ENCODE measurements around the gene DACT2.

The DACT2 gene

DNA sequence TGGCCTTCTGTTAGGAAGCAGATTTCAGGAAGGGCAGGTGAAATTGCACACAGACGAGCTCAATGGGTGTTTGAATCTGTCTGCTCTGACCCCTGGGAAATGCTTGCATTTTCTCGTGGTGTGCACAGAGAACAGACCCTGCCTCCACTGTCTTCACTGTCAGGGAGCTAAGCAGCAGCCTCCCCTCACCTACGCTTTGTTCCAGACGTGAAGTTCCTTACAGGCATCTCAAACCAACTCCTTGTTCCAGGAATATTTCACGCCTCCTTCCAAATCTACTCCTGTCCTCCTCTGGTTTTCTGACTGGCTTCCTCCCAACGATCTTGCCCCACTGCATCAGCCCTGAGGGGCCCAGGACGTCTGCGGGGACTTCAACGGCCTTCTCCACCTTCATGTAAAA, 13.7 kb downstream of the DACT2 start:
- H3K9ac ChIP-seq (ENCODE audit: low read length), result no peak overlapping the region
- no peak overlapping the region for H3K4me2 ChIP-seq (ENCODE audit: low read length)

DNA sequence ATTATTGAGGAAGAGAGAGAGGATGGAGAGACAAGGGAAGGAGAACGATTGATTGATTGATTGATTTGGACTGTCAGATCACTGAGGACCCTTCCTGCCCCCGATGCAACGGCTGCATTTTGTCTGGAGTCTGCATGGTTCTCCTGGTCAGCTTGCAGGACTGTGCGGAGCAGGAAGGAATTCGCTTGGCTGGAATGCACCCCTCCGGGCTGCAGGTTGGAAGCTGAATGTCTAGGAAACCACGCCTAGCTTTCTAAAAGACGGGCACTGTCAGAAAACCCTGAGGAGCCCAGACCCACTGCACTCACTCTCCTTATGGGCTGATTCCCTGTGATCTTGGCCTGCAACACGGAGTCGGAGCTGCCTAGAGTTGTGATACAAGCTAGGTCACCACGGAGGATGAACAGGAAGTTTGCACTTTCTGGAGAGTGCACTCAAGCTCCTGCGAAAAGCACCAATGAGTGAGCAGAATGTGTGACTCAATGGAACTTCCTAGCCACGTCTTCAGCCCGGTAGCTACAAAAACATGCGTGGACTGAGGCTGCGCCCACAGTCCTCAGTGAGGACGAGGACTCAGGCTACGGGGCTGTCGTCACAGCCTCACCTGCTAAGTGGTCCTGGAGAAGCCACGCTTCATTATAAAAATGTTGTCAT, 14.4 kb downstream of the DACT2 start:
- H2BK120ac ChIP-seq (ENCODE audit: insufficient read depth, low read length, poor library complexity), result no peak overlapping the region
- H3K4me3 ChIP-seq (ENCODE audit: low read depth, low read length), result no peak overlapping the region
- H3K4me1 ChIP-seq (ENCODE audit: control insufficient read depth in 1 of 2, insufficient read depth in 2 of 2, low read length in 2 of 2), result peaks cover 6 to 22% of the 10 kb centered on the region in 2 experiments
- no peak overlapping the region for H4K8ac ChIP-seq (ENCODE audit: low read depth, low read length)
- no CpG with 5 or more reads among the region's 20 CpGs for WGBS (ENCODE audit: extremely low coverage, insufficient coverage, insufficient read length)
- H4K91ac ChIP-seq (ENCODE audit: low read depth, low read length), result no peak overlapping the region
- H3K36me3 ChIP-seq (ENCODE audit: control insufficient read depth in 1 of 2, insufficient read depth in 2 of 2, low read length in 2 of 2), result peaks cover 0 to 2% of the 10 kb centered on the region in 2 experiments
- H3K79me2 ChIP-seq (ENCODE audit: control insufficient read depth, insufficient read depth, low read length, poor library complexity), result no peaks in the 10 kb centered on the region
- no peak overlapping the region for H3K9ac ChIP-seq (ENCODE audit: low read length)
- no peaks in the 10 kb centered on the region for H3K79me1 ChIP-seq (ENCODE audit: low read length)
- H3K27me3 ChIP-seq (ENCODE audit: insufficient read depth, low read length), result no peaks in the 10 kb centered on the region
- H3K4me2 ChIP-seq (ENCODE audit: low read length), result no peak overlapping the region
- no peak overlapping the region for H3K27ac ChIP-seq (ENCODE audit: low read depth, low read length)
- H3K9me3 ChIP-seq (ENCODE audit: insufficient read depth, low read depth, low read length), result no peaks in the 10 kb centered on the region
- H4K12ac ChIP-seq (ENCODE audit: low read depth, low read length), result no peak overlapping the region
- no peak overlapping the region for H2BK12ac ChIP-seq (ENCODE audit: low read length)
- H2BK5ac ChIP-seq (ENCODE audit: low read depth, low read length, poor library complexity), result no peak overlapping the region
- H2AK5ac ChIP-seq (ENCODE audit: low read length), result no peak overlapping the region
- H3K23ac ChIP-seq (ENCODE audit: low read length), result no peak overlapping the region
- no peak overlapping the region for H3K4ac ChIP-seq (ENCODE audit: low read depth, low read length)
- no peak overlapping the region for H3K14ac ChIP-seq (ENCODE audit: low read length)
- H2AFZ ChIP-seq (ENCODE audit: insufficient read depth, low read length, poor library complexity), result no peak overlapping the region
- H3K18ac ChIP-seq (ENCODE audit: low read length), result no peak overlapping the region
- peak; percentile 66 to 70 for DNase-seq

More for the DNA sequence above, 13.7 kb downstream of the DACT2 start:
- no peak for DNase-seq
- Histone ChIP-seq H3K9me3 (ENCODE audit: insufficient read depth, low read depth, low read length) (no peaks in the 10 kb centered on the region), H2BK12ac (ENCODE audit: low read length) (no peak overlapping the region), H3K79me2 (ENCODE audit: control insufficient read depth, insufficient read depth, low read length, poor library complexity) (no peaks in the 10 kb centered on the region), H3K4me3 (ENCODE audit: low read depth, low read length) (no peak overlapping the region), H2BK5ac (ENCODE audit: low read depth, low read length, poor library complexity) (no peak overlapping the region), H3K36me3 (ENCODE audit: control insufficient read depth in 1 of 2, insufficient read depth in 2 of 2, low read length in 2 of 2) (peaks cover 0 to 2% of the 10 kb centered on the region in 2 experiments), H3K4me1 (ENCODE audit: control insufficient read depth in 1 of 2, insufficient read depth in 2 of 2, low read length in 2 of 2) (peaks cover 5 to 21% of the 10 kb centered on the region in 2 experiments), H2BK120ac (ENCODE audit: insufficient read depth, low read length, poor library complexity) (no peak overlapping the region), H3K18ac (ENCODE audit: low read length) (no peak overlapping the region), H4K8ac (ENCODE audit: low read depth, low read length) (no peak overlapping the region), H3K27ac (ENCODE audit: low read depth, low read length) (no peak overlapping the region), H3K23ac (ENCODE audit: low read length) (no peak overlapping the region), H2AK5ac (ENCODE audit: low read length) (no peak overlapping the region), H2AFZ (ENCODE audit: insufficient read depth, low read length, poor library complexity) (no peak overlapping the region), H4K91ac (ENCODE audit: low read depth, low read length) (no peak overlapping the region), H4K12ac (ENCODE audit: low read depth, low read length) (no peak overlapping the region), H3K4ac (ENCODE audit: low read depth, low read length) (no peak overlapping the region), H3K79me1 (ENCODE audit: low read length) (no peaks in the 10 kb centered on the region), H3K14ac (ENCODE audit: low read length) (no peak overlapping the region), H3K27me3 (ENCODE audit: insufficient read depth, low read length) (no peaks in the 10 kb centered on the region)
- no CpG with 5 or more reads among the region's 9 CpGs for WGBS (ENCODE audit: extremely low coverage, insufficient coverage, insufficient read length)

DNA sequence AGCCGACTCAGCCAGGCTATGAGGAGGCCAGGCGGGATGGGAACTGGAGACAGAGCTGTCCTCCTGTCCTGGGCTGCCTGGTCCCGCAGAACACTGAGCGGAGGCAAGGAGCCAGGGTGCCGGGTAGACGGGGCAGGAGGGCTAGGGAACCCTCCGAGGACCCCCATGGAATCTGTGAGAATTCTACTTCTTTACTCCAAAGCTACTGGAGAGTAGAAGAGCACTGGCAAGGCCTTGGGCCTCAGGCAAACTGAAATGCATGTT, 14.9 kb downstream of the DACT2 start:
- no CpG with 5 or more reads among the region's 7 CpGs for WGBS (ENCODE audit: extremely low coverage, insufficient coverage, insufficient read length)

DNA sequence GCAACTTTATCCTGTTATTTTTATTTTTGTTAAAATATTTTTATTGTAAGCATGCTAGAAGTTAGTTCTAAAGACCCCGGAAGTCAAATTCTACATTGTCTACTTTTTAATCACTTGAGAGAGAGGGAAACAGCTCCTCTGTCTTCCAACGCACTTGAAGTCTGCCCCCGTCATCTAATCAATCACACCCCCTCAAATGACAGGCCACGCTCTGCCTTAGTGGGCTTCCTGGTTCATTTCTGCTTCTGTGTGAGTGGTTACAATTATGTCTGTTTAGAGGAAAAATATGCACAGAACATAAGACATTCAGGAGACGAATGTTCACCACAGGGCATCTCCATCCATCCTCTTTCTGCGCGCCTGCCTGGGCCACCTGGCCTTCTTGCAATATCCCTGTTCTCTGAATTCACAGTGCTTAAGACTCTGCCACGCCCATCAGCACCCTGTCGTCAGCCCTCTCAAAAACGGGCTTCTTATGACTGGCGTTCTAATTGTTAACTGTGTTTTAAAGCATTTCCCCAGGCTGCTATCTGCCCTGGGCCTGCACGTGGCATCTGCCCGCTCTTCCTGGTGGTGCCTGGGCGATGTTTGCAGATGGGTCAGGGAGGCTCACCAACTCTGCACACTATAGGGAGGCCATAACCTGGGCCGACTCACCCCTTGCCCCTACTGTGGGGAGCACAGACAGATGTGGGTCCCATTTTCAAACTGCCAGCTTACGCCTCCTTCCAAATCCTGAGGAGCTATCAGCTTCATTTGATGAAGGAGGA, 15.4 kb downstream of the DACT2 start:
- no peaks in the 10 kb centered on the region for H3K79me1 ChIP-seq (ENCODE audit: low read length)
- no peak overlapping the region for H2AK5ac ChIP-seq (ENCODE audit: low read length)
- no peak overlapping the region for H3K4ac ChIP-seq (ENCODE audit: low read depth, low read length)
- no peak overlapping the region for H4K91ac ChIP-seq (ENCODE audit: low read depth, low read length)
- no peak overlapping the region for H3K27ac ChIP-seq (ENCODE audit: low read depth, low read length)
- H2BK120ac ChIP-seq (ENCODE audit: insufficient read depth, low read length, poor library complexity), result no peak overlapping the region
- H3K4me2 ChIP-seq (ENCODE audit: low read length), result no peak overlapping the region
- no peaks in the 10 kb centered on the region for H3K27me3 ChIP-seq (ENCODE audit: insufficient read depth, low read length)
- peaks cover 0 to under 1% of the 10 kb centered on the region in 2 experiments for H3K36me3 ChIP-seq (ENCODE audit: control insufficient read depth in 1 of 2, insufficient read depth in 2 of 2, low read length in 2 of 2)
- no peak overlapping the region for H3K23ac ChIP-seq (ENCODE audit: low read length)
- DNase-seq, result no peak
- no peaks in the 10 kb centered on the region for H3K9me3 ChIP-seq (ENCODE audit: insufficient read depth, low read depth, low read length)
- no peak overlapping the region for H3K14ac ChIP-seq (ENCODE audit: low read length)
- H3K4me3 ChIP-seq (ENCODE audit: low read depth, low read length), result no peak overlapping the region
- H4K12ac ChIP-seq (ENCODE audit: low read depth, low read length), result no peak overlapping the region
- no peak overlapping the region for H2BK5ac ChIP-seq (ENCODE audit: low read depth, low read length, poor library complexity)
- no peak overlapping the region for H4K8ac ChIP-seq (ENCODE audit: low read depth, low read length)
- H3K79me2 ChIP-seq (ENCODE audit: control insufficient read depth, insufficient read depth, low read length, poor library complexity), result no peaks in the 10 kb centered on the region
- no peak overlapping the region for H3K9ac ChIP-seq (ENCODE audit: low read length)
- WGBS (ENCODE audit: extremely low coverage, insufficient coverage, insufficient read length), result no CpG with 5 or more reads among the region's 16 CpGs
- H2BK12ac ChIP-seq (ENCODE audit: low read length), result no peak overlapping the region
- no peak overlapping the region for H2AFZ ChIP-seq (ENCODE audit: insufficient read depth, low read length, poor library complexity)
- no peak overlapping the region for H3K18ac ChIP-seq (ENCODE audit: low read length)
- peaks cover 9 to 25% of the 10 kb centered on the region in 2 experiments for H3K4me1 ChIP-seq (ENCODE audit: control insufficient read depth in 1 of 2, insufficient read depth in 2 of 2, low read length in 2 of 2)

More for the DNA sequence above, 14.9 kb downstream of the DACT2 start:
- Histone ChIP-seq H4K91ac (ENCODE audit: low read depth, low read length) (no peak overlapping the region), H3K27me3 (ENCODE audit: insufficient read depth, low read length) (no peaks in the 10 kb centered on the region), H3K18ac (ENCODE audit: low read length) (no peak overlapping the region), H3K4me3 (ENCODE audit: low read depth, low read length) (no peak overlapping the region), H2BK5ac (ENCODE audit: low read depth, low read length, poor library complexity) (no peak overlapping the region), H3K79me1 (ENCODE audit: low read length) (no peaks in the 10 kb centered on the region), H3K79me2 (ENCODE audit: control insufficient read depth, insufficient read depth, low read length, poor library complexity) (no peaks in the 10 kb centered on the region), H3K4me1 (ENCODE audit: control insufficient read depth in 1 of 2, insufficient read depth in 2 of 2, low read length in 2 of 2) (peaks cover 9 to 25% of the 10 kb centered on the region in 2 experiments), H4K8ac (ENCODE audit: low read depth, low read length) (no peak overlapping the region), H3K4ac (ENCODE audit: low read depth, low read length) (no peak overlapping the region), H3K14ac (ENCODE audit: low read length) (no peak overlapping the region), H3K27ac (ENCODE audit: low read depth, low read length) (no peak overlapping the region), H2BK120ac (ENCODE audit: insufficient read depth, low read length, poor library complexity) (no peak overlapping the region), H3K23ac (ENCODE audit: low read length) (no peak overlapping the region), H2AFZ (ENCODE audit: insufficient read depth, low read length, poor library complexity) (no peak overlapping the region), H2AK5ac (ENCODE audit: low read length) (no peak overlapping the region), H4K12ac (ENCODE audit: low read depth, low read length) (no peak overlapping the region), H2BK12ac (ENCODE audit: low read length) (no peak overlapping the region), H3K9me3 (ENCODE audit: insufficient read depth, low read depth, low read length) (no peaks in the 10 kb centered on the region), H3K9ac (ENCODE audit: low read length) (no peak overlapping the region), H3K4me2 (ENCODE audit: low read length) (no peak overlapping the region), H3K36me3 (ENCODE audit: control insufficient read depth in 1 of 2, insufficient read depth in 2 of 2, low read length in 2 of 2) (peaks cover 0 to 2% of the 10 kb centered on the region in 2 experiments)
- no peak for DNase-seq

All from trophoblast cell (in vitro differentiated cells and primary cell).